HUES6 (cell line): ENCODE results near the gene XYLT1.
A peak's percentile ranks its signal among the peaks of the same experiment; 100 is the strongest.
"Not testable (repeated sequence)": the region's sequence is repeated elsewhere in the genome, so short reads cannot be mapped to it uniquely, and the experiment has no call there.

Experiments used
- H3K27ac ChIP-seq: 2 replicates; pipeline ENCODE4 v1.7.0; 2013; ENCODE audit warnings: low read depth, mild to moderate bottlenecking, low read length, inconsistent platforms
- H3K27me3 ChIP-seq: 2 replicates; pipeline ENCODE4 v1.6.1; 2013; ENCODE audit warnings: low read length; ENCODE audit not compliant: control insufficient read depth, insufficient read depth
- H3K36me3 ChIP-seq: 2 replicates; pipeline ENCODE4 v1.6.1; 2013; ENCODE audit warnings: low read length; ENCODE audit not compliant: control insufficient read depth, insufficient read depth
- H3K4me1 ChIP-seq: 2 replicates; pipeline ENCODE4 v1.6.1; 2013; ENCODE audit warnings: low read length; ENCODE audit not compliant: control insufficient read depth, insufficient read depth
- H3K4me3 ChIP-seq: 2 replicates; pipeline ENCODE4 v1.5.1; 2013; ENCODE audit warnings: low read depth, low read length
- H3K9ac ChIP-seq: one replicate; pipeline ENCODE4 v1.6.1; 2013; ENCODE audit warnings: mild to moderate bottlenecking, low read length
- H3K9me3 ChIP-seq: 2 replicates; pipeline ENCODE4 v1.6.1; 2013; ENCODE audit warnings: low read depth, low read length; ENCODE audit not compliant: control insufficient read depth, insufficient read depth

The XYLT1 gene

GRCh38 chr16:17412221-17412620, 58.5 kb downstream of the XYLT1 start:
- peaks cover 19% of the 10 kb centered on the region for H3K4me1 ChIP-seq
- H3K27me3 ChIP-seq: no peaks in the 10 kb centered on the region
- 0 out of 2 replicates have a peak overlapping the region, but pooled peaks have one; percentile 1 for H3K27ac ChIP-seq
- H3K36me3 ChIP-seq: no peaks in the 10 kb centered on the region
- H3K4me3 ChIP-seq: no peak overlapping the region
- no peak overlapping the region for H3K9ac ChIP-seq
- H3K9me3 ChIP-seq: peaks cover 7% of the 10 kb centered on the region

DNA sequence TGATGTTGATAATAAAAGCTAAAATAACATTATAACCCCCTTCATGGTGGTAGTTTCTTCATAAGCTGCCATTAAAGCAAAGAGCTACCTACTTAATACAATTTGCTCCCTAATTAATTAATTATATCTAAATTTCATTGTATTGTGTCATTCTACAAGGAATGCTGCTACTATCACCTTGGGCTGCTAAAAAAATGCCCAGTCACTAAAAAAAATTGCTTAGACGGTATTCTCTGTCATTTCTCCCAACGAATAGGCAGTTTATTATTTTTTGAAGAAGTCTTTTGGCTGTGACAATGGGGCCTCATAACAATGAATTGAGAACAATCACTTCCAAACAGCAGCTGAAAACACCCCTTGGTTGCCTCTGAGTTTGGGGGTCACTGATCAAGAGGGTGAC, 59.5 kb downstream of the XYLT1 start:
- Histone ChIP-seq H3K27me3 (no peaks in the 10 kb centered on the region), H3K9me3 (peaks cover 7% of the 10 kb centered on the region), H3K4me3 (no peak overlapping the region), H3K27ac (0 out of 2 replicates have a peak overlapping the region, but pooled peaks have one; percentile 1), H3K36me3 (no peaks in the 10 kb centered on the region), H3K9ac (no peak overlapping the region), H3K4me1 (peaks cover 12% of the 10 kb centered on the region)

DNA sequence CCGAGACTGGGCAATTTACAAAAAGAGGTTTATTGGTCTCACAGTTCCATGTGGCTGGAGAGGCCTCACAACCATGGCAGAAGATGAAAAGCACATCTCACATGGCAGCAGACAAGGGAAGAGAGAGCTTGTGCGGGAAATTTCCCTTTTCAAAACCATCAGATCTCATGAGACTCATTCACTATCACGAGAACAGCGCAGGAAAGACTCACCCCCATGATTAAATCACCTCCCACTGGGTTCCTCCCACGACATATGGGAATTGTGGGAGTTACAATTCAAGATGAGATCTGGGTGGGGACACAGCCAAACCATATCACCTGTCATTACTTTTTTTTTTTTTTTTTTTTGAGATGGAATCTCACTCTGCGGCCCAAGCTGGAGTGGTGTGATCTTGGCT, 60.4 kb downstream of the XYLT1 start:
- H3K4me3 ChIP-seq, H3K9me3 ChIP-seq, H3K36me3 ChIP-seq, H3K27me3 ChIP-seq, H3K9ac ChIP-seq, H3K27ac ChIP-seq: not testable (repeated sequence)
- peaks cover 13% of the 10 kb centered on the region for H3K4me1 ChIP-seq

DNA sequence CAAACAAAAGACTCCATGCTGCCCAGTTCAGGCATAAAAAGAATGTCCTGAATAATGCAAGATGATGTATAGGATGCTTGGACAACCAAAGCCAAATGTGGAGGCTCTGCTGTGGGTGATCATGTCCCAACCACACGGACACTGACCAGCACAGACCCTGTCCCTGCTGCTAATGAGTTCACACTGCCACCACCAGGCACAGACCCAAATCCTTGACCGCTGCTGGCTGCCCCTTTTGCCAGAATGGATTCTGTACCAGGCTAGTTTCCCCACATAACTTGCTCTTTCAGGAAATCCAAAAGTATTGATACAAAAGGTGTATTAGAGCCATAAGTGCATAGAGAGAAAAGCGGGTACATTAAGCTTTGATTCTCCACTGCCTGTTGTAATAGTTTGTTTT, 60.9 kb downstream of the XYLT1 start:
- H3K9me3 ChIP-seq: peaks cover 7% of the 10 kb centered on the region
- no peaks in the 10 kb centered on the region for H3K27me3 ChIP-seq
- H3K4me1 ChIP-seq: peaks cover 17% of the 10 kb centered on the region
- no peaks in the 10 kb centered on the region for H3K36me3 ChIP-seq
- no peak overlapping the region for H3K9ac ChIP-seq
- H3K4me3 ChIP-seq: no peak overlapping the region
- H3K27ac ChIP-seq: no peak overlapping the region

GRCh38 chr16:17408955-17409441, 61.8 kb downstream of the XYLT1 start:
- H3K9ac ChIP-seq: no peak overlapping the region
- no peaks in the 10 kb centered on the region for H3K36me3 ChIP-seq
- H3K4me1 ChIP-seq: peaks cover 19% of the 10 kb centered on the region
- H3K27me3 ChIP-seq: no peaks in the 10 kb centered on the region
- no peak overlapping the region for H3K4me3 ChIP-seq
- peaks cover 7% of the 10 kb centered on the region for H3K9me3 ChIP-seq
- no peak overlapping the region for H3K27ac ChIP-seq

DNA sequence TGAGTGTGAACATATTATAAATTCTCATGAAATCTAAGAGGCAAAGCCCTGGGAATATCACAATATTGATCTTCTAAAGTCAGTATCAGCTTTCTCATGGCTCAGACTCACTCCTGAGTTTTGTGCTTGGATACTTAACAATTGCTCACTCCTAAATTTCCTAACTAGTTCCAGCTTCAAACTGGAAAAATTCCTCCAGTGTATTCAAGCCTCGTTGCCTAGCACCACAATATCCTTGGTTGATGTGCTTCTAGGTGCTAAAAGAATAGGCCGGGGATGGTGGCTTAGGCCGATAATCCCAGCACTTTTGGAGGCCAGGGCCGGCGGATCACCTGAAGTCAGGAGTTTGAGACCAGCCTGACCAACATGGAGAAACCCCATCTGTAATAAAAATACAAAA, 62.5 kb downstream of the XYLT1 start:
- Histone ChIP-seq H3K4me3 (no peak overlapping the region), H3K9ac (no peak overlapping the region), H3K36me3 (no peaks in the 10 kb centered on the region), H3K4me1 (peaks cover 24% of the 10 kb centered on the region), H3K9me3 (peaks cover 7% of the 10 kb centered on the region), H3K27me3 (no peaks in the 10 kb centered on the region), H3K27ac (no peak overlapping the region)

GRCh38 chr16:17407321-17407720, 63.4 kb downstream of the XYLT1 start:
- no peak overlapping the region for H3K9ac ChIP-seq
- H3K4me1 ChIP-seq: peaks cover 27% of the 10 kb centered on the region
- H3K9me3 ChIP-seq: peaks cover 7% of the 10 kb centered on the region
- no peaks in the 10 kb centered on the region for H3K27me3 ChIP-seq
- no peak overlapping the region for H3K27ac ChIP-seq
- H3K36me3 ChIP-seq: no peaks in the 10 kb centered on the region
- H3K4me3 ChIP-seq: no peak overlapping the region

DNA sequence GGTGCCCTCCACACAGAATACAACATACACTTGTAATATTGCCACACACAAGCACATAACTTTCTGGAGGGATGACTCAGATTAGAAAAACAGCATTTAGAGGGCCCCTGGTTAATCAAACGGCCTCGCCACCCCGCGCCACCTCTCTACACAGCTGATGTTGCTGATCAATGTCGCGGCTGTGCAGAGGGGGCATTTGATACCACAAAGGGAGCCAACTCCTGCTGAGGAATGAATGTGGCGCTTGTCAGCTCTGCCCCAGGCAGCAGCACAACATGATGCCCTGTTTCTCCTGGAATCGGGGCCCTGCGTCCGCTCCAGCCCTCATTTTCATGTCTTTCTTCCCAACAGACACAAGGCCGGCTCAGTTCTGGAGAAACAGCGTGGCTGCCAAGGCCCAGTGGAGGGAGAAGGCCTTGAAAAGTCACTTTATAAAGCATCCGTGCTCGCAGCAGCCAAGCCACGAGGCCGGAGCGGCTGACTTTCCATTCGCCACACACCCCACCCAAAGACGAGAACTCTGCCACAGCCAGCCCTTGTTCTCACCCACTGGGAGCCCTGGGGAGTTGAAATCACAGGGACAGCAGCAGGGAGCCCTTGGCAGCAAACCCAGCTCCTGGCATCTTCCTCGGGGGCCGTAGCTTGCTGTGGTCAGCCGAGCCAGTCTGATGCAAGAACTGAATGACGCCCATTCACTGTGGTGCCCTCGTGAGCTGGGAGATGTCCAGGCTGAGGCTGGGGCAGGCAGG, 65.6 kb downstream of the XYLT1 start:
- Histone ChIP-seq H3K4me1 (peaks cover 21% of the 10 kb centered on the region), H3K36me3 (no peaks in the 10 kb centered on the region), H3K27ac (no peak overlapping the region), H3K9me3 (peaks cover 7% of the 10 kb centered on the region), H3K9ac (no peak overlapping the region), H3K4me3 (no peak overlapping the region), H3K27me3 (no peaks in the 10 kb centered on the region)

DNA sequence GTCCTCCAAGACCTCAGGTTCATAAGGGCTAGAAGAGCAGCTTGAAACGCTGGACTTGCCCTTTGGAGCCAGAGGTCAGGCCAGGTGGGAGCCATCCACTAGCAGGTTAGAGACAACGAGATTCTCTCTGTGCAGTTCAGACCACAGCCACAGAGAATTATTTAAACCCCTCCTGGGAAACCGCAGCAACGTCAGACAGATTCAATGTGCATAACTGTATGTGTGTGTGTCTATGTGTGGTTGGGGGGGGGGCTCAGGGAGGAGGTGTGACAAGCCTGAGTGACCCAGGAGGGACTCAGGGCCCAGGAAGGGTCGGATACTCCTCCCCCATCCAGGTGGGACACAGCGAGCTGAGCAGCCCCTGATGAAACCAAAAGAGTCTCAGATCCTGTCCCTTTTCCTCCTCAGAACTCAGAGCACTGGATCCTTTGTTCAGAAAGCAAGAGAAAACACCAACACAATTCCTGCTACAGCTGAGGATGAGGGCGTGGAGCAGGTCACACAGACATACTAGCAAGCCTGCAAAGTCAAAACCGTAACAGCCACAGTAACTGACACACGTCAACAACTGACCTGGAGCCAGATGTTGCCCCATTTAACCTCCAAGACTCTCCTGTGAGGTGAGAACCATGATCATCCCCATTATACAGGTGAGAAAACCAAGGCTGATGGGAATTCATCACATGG, 66.8 kb downstream of the XYLT1 start:
- Histone ChIP-seq H3K9ac (no peak overlapping the region), H3K27me3 (no peaks in the 10 kb centered on the region), H3K4me3 (no peak overlapping the region), H3K4me1 (peaks cover 21% of the 10 kb centered on the region), H3K36me3 (no peaks in the 10 kb centered on the region), H3K9me3 (peaks cover 7% of the 10 kb centered on the region), H3K27ac (no peak overlapping the region)

DNA sequence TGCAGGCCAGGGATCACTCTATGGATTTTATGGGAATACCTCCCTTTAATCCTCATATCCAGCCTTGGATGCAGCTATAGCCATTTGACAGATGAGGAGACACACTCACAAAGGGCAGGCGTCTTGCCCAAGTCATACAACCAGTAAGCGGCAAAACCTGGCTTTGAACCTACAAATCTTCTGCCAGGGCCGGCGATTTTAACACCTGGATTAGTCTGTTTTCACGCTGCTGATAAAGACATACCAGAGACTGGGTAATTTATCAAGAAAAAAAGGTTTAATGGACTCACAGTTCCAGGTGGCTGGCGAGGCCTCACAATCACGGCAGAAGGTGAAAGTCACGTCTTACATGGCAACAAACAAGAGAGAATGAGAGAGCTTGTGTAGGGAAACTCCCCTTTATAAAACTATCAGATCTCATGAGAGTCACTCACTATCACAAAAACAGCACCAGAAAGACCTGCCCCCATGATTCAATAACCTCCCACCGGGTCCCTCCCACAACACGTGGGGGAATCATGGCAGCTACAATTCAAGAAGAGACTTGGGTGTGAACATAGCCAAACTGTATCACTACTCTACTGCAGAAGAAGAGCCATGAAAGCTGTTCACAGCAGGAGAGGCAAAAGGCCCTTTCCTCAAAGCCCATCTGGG, 67.5 kb downstream of the XYLT1 start:
- Histone ChIP-seq H3K27ac (no peak overlapping the region), H3K27me3 (no peaks in the 10 kb centered on the region), H3K4me1 (peaks cover 21% of the 10 kb centered on the region), H3K4me3 (no peak overlapping the region), H3K36me3 (no peaks in the 10 kb centered on the region), H3K9me3 (peaks cover 7% of the 10 kb centered on the region), H3K9ac (no peak overlapping the region)

DNA sequence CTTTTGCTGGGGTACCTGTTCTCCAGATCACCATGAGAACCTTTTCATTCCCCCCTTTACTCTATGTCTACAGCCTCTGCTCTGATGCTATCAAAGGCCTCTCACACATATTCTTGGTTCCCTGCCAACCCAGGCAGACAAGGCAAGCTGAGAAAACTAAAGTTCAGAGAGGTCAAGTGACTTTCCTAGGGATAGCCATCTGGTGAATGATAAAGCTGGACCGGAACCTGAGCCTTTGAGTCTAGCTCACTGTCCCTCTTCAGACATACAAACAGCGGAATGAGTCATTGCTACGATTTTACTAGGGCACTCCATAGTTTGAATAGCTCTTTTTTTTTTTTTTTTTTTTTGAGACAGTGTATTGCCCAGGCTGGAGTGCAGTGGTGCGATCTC, 73.3 kb downstream of the XYLT1 start:
- no peaks in the 10 kb centered on the region for H3K9me3 ChIP-seq
- no peak overlapping the region for H3K9ac ChIP-seq
- no peaks in the 10 kb centered on the region for H3K36me3 ChIP-seq
- H3K27ac ChIP-seq: no peak overlapping the region
- H3K4me3 ChIP-seq: no peak overlapping the region
- no peaks in the 10 kb centered on the region for H3K27me3 ChIP-seq
- H3K4me1 ChIP-seq: peaks cover 16% of the 10 kb centered on the region; the same call in 1 of the 2 replicates
